WI38 (cell line): ENCODE results near the gene MKNK2.

Experiments used
- H3K4me3 ChIP-seq: 2 replicates; pipeline ENCODE4 v1.5.1; 2011; ENCODE audit warnings: low read depth, mild to moderate bottlenecking, control low read depth, low read length
- TF ChIP-seq, protein P1 (sequence below): IDR thresholded peaks from 2 replicates; pipeline ENCODE4 v1.5.1; 2012; ENCODE audit warnings: low read depth, mild to moderate bottlenecking, control low read depth, low read length

MKNK2 gene

GRCh38 chr19:2084993-2085720 is 34.1 kb upstream of the MKNK2 start:
- H3K4me3 ChIP-seq, result no peak overlapping the region
- TF ChIP-seq, protein P1, sequence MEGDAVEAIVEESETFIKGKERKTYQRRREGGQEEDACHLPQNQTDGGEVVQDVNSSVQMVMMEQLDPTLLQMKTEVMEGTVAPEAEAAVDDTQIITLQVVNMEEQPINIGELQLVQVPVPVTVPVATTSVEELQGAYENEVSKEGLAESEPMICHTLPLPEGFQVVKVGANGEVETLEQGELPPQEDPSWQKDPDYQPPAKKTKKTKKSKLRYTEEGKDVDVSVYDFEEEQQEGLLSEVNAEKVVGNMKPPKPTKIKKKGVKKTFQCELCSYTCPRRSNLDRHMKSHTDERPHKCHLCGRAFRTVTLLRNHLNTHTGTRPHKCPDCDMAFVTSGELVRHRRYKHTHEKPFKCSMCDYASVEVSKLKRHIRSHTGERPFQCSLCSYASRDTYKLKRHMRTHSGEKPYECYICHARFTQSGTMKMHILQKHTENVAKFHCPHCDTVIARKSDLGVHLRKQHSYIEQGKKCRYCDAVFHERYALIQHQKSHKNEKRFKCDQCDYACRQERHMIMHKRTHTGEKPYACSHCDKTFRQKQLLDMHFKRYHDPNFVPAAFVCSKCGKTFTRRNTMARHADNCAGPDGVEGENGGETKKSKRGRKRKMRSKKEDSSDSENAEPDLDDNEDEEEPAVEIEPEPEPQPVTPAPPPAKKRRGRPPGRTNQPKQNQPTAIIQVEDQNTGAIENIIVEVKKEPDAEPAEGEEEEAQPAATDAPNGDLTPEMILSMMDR, result no peak

- TF ChIP-seq, protein P1, result no peak
- H3K4me3 ChIP-seq, result no peak overlapping the region
Measured at GRCh38 chr19:2083174-2083854, 32.3 kb upstream of the MKNK2 start.

DNA sequence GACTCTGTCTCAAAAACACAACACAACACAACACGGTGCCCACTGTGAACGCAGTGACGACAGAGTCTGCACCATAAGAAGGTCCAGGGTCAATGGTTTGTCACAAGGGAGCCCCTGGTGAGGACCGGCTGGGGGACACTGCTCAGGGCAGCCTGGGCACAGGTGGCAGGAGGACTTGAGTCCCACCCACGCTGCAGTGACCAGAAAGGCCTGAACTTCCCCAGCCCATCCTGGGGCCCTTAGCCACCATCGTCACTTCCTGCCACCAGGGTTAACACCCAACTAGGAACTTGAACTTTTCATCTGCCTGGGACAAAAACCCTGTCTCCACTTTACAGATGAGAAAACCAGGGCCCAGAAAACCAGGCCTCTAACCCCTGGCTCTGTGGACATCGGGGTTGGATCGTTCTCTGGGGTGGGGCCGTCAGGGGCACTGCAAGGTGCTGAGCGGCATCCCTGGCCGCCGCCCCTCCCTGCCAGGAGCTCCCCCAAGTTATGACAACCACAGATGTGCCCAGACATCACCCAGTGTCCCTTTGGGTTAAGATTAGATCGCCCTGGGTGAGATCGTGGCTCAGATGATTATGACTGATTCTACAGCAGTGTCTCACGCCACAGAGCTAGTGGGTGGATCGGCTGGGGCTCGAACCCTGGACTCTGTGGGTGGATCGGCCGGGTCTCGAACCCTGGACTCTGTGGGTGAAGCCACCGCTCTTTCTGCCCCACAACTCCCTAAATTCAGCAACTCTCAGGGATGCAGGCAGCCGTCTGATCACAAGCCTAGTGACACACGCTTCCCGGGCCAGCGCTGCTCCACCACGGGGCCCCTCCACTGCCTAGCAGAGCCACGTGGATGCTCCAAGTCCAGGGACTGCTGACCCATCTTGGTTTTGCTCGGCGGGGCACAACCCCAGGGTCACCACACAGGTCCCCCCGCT is 31.1 kb upstream of the MKNK2 start:
- no peak overlapping the region for H3K4me3 ChIP-seq
- TF ChIP-seq, protein P1, result no peak

DNA sequence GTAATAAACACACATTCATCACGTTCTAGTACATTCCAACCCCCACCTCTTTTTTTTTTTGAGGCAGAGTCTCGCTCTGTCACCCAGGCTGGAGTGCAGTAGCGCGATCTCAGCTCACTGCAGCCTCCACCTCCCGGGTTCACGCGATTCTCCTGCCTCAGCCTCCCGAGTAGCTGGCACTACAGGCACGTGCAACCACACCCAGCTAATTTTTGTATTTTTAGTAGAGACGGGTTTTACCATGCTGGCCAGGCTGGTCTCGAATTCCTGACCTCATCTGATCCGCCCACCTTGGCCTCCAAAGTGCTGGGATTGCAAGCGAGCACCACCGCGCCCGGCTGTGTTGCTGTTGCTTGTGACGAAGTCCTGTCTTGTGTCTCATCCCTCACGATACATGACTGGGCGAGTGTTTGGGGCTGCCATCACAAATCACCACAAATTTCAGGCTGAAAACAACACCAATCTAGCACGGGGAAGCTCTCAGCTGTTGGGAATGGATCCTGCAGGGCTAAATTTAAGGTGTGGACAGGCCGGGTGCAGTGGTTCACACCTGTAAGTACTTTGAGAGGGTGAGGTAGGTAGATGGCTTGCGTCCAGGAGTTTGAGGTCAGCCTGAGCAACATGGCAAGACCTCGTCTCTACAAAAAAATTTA is 29.4 kb upstream of the MKNK2 start:
- H3K4me3 ChIP-seq, result no peak overlapping the region
- TF ChIP-seq, protein P1, result no peak

DNA sequence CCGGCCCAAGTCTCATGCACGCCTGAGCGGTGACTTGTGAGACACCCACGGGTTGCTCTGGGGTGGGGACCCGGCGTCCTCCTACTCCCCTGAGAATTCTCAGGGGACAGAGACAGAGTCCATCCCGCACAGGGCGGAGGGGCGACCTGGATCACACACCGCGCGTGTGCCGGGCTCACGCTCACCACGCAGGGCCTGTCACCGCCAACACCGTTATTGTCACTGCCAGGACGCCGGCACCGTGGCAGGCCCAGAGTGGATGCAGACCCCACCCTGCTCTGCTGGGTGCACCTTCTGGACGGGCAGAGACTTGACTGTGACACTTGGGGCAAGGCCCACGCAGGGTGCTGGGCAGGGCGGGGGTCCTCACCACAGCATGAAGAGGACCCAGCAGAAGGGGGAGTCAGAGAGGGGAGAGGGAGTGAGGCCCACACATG is 28.8 kb upstream of the MKNK2 start:
- TF ChIP-seq, protein P1, result no peak
- no peak overlapping the region for H3K4me3 ChIP-seq

DNA sequence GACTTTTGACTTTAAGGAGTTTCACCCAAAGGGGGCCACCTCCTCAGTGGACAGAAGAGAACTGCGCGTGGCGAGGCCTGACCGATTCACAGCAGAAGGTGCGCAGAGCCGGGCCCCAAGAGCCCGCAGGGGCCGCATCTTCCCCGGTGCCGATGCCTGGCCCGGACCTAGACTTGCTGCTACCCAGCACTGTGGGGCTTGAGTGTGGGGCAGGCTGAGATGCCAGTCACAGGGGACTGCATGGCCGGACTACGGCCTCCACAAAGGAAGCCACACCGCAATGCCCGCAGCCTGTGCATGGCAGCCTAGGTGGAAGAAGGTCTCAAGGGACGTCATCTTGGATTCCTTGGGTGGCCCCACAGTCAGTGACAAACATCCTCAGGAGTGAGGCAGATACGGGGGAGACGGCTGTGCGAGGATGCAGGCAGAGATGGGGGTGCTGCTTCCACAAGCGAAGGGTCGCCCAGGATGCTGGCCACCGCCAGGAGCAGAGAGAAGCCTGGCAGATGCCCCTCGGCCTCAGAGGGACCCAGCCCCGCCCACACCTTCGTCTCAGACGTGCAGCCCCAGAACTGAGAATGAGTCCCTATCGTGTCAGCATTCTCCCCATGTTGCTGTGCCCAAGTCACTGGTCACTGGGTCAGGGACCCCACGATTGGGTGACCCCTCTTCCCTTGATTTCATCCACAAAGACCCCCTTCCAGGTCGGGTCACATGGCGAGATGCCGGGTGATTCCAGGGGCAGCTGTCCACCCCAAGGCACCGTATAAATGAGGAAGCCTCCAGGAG is 28.2 kb upstream of the MKNK2 start:
- H3K4me3 ChIP-seq, result no peak overlapping the region

More for the DNA sequence above, 28.2 kb upstream of the MKNK2 start:
- TF ChIP-seq, protein P1, result no peak
